PC-9 (cell line): ENCODE data around the gene FGF22.

Experiments used
- EZH2 ChIP-seq: fragments of 200-600 bp; sonication (generic); IDR thresholded peaks from 2 replicates; pipeline ENCODE4 v1.8.0; 2017; ENCODE audit warnings: antibody characterized with exemption, low read depth
- TF ChIP-seq, protein P1 (sequence below): fragments of 200-600 bp; sonication (generic); conservative IDR thresholded peaks from 2 replicates; pipeline ENCODE4 v1.6.1; 2017; ENCODE audit warnings: mixed run types, antibody characterized with exemption, mild to moderate bottlenecking, moderate library complexity

- TF ChIP-seq, protein P1, sequence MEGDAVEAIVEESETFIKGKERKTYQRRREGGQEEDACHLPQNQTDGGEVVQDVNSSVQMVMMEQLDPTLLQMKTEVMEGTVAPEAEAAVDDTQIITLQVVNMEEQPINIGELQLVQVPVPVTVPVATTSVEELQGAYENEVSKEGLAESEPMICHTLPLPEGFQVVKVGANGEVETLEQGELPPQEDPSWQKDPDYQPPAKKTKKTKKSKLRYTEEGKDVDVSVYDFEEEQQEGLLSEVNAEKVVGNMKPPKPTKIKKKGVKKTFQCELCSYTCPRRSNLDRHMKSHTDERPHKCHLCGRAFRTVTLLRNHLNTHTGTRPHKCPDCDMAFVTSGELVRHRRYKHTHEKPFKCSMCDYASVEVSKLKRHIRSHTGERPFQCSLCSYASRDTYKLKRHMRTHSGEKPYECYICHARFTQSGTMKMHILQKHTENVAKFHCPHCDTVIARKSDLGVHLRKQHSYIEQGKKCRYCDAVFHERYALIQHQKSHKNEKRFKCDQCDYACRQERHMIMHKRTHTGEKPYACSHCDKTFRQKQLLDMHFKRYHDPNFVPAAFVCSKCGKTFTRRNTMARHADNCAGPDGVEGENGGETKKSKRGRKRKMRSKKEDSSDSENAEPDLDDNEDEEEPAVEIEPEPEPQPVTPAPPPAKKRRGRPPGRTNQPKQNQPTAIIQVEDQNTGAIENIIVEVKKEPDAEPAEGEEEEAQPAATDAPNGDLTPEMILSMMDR, result no peak
- no peak for TF ChIP-seq EZH2
Measured at GRCh38 chr19:655691-656090, 16.0 kb downstream of the FGF22 start.
